Fibroblast of skin of back (primary cell): ENCODE measurements around the gene CA5B. TPM values are rescaled to one million over a fixed set of nuclear protein-coding genes. Genes with fewer than 3 reads are reported as not detected.
A peak's percentile ranks its signal among the peaks of the same experiment; 100 is the strongest.
"Not testable (repeated sequence)": the region's sequence is repeated elsewhere in the genome, so short reads cannot be mapped to it uniquely, and the experiment has no call there.

Experiments used
- DNase-seq: peaks from one replicate; pipeline ENCODE4 v3.0.0-alpha.2; 2013
- polyA plus RNA-seq, 2 experiments: library from polyadenylated mRNA; unstranded; fragments of 120-200 nt; gene quantifications; one replicate each; pipeline ENCODE4 v1.2.1, GENCODE V29; 2013; ENCODE audit not compliant: insufficient read length in 2 of 2

The CA5B gene
- 3.5 TPM for polyA plus RNA-seq (2013, experiment 1 of 2; ENCODE audit: insufficient read length)
- polyA plus RNA-seq (2013, experiment 2 of 2; ENCODE audit: insufficient read length), result 2.7 TPM

GRCh38 chrX:15737959-15738902 lies at the start of gene CA5B:
CA5B (plus strand) TSS chrX:15738270; CDS start chrX:15750024, 11,754 bp downstream.
- DNase-seq, result peak; percentile 71

DNA sequence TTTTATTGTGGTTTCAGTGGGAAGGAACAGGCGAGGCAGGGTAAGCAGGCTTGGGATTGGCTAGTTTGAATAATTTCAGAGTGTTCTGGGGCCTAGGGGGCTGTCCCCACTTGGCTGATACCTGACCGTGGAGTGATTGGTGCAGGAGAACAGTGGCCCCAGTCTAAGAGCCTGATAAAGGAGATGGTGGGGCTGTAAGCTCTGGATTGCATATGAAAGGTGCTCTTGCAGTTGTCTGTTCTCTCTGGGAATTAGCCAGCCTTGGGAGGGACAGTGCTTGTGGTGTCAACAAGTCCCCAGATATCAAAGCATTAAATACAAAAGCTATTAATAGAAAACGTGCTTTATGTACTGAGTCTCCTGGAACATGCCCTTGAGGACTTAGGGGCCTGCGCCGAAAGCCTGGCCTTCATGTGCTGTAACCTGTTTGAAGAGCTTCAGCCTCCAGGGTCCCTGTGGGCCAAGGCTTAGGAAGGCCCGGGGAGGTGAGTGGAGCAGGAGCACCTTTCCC lies 43.1 kb upstream of the CA5B start:
- no peak for DNase-seq

GRCh38 chrX:15696516-15696915 lies 41.6 kb upstream of the CA5B start:
- no peak for DNase-seq

DNA sequence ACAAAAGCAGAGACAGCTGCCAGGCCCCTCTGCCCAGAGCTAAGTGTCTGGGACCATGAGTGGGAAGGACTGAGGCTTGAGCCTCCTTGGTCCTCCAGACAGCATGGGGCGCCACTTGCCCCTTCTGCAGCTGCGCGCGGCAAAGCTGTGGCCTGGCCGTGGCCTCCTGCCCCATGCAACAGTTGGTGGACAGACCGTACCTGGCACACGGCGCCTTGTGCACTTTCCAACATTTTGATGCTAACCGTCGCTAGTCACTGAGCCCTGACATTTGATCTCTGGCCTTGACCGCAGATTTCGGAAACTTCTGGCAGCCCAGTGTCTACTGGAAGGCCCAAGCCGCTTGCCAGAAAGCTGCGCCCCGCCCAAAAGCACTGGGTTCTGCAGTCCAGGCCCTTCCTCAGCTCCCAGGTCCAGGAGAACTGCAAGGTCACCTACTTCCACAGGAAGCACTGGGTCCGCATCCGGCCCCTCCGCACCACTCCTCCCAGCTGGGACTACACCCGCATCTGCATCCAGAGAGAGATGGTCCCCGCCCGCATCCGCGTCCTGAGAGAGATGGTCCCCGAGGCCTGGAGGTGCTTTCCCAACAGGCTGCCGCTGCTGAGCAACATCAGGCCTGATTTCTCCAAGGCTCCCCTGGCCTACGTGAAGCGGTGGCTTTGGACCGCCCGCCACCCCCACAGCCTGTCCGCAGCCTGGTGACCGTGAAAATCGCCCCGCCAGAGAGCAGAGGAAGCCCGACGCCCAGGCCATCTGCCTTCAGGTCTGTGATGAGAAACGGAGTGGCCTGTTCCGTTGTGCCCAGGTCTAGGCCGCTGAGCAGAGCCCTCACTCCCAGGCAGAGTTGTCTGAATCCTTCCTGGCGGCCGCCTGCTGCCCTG lies 35.3 kb upstream of the CA5B start:
- DNase-seq, result no peak

DNA sequence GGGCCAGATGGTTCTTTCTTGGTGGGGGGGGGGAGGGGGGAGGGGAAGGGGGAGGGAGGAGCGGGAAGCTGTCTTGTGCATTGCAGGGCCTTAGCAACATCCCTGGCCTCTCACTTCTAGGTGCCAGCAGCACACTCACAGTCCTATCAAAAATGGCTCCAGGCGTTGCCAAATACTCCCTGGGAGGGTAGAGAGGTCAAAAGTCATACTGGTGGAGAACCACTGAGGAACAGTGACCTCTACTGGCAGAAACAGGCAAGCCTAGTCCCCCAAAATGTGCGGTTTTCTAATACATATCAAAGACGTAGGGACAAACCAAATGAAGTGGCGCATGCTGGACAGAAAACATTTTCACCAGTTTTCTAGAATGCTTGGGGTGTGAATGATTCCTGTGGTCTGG lies 34.3 kb upstream of the CA5B start:
- DNase-seq, result not testable (repeated sequence)

- DNase-seq, result not testable (repeated sequence)
Observed at GRCh38 chrX:15704273-15704672, 33.8 kb upstream of the CA5B start.

DNA sequence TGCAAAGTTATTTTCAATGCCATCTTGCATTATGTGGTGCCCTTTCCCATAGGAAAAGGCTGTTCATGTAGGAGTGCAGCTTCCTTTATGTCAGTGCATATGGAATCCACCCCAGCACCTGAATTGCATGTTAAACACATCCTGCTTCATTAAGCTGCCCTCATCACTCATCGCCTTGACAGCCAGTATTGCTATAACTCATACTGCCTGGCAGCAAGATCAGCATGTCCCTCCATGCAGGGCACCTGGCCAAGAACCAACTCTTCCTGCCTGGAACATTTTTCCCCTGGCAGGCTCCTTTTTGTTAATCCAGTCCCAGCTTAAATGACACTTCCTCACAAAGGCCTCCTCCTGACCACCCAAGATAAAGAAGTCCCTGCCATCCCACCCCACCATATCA lies 23.5 kb upstream of the CA5B start:
- no peak for DNase-seq

- DNase-seq, result no peak
Observed at GRCh38 chrX:15718283-15718970, 19.6 kb upstream of the CA5B start.

DNA sequence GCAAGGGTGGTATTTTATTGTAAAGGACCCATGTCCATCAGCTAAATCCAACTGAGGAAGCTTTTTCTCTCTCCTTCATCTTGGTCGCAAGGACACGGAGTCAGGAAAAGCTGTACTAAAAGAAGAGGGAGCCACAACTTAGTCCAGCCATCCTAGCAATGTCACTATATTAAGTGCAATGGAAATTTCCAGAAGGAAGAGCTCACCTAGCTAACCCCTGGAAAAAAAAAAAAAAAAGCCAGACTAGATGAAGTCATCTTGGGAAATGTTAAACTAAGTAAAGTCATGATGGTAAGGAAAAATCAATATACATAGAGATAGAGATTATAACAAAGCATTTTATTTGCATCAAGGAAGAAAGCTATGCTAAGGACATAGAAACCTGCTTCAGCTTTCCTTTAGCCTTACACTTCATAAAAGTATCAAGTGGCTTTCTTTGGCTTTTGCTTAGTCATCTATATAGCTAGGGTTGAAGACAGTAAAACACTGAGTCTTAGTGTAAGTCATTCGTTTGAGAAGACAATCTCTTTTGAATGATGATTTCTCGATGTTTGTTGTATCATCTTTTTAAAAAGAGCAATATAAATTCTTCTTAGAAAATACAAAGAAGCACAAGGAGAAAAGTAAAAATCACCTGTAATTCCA lies 18.6 kb upstream of the CA5B start:
- no peak for DNase-seq

GRCh38 chrX:15721911-15722310 lies 16.2 kb upstream of the CA5B start:
- no peak for DNase-seq

DNA sequence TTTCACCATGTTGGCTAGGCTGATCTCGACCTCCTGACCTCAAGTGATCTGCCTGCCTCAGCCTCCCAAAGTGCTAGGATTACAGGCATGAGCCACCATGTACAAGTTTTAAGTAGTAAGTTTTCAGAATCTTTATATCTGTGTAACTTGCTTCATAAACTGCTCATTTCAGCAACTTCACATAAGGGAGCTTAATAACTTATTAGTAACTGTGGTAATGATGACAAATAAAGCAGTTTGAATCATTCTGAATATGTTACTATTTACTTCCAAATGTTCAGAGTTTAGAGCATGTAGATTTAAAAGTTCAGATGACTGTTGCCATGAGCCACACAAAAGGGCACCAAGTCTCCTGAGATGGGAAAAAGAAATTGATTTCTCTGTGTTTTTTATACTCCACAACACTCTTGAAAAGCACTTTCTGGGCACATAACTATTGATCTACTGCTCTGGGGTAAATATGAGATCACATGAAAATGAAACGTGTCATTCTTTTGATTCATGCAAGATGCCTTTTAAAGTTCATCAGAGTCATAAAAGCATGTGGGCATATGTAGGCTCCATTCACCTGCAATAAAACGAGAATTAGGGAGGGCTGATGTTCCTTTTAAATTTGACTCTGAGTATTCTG lies 14.1 kb upstream of the CA5B start:
- DNase-seq, result no peak

DNA sequence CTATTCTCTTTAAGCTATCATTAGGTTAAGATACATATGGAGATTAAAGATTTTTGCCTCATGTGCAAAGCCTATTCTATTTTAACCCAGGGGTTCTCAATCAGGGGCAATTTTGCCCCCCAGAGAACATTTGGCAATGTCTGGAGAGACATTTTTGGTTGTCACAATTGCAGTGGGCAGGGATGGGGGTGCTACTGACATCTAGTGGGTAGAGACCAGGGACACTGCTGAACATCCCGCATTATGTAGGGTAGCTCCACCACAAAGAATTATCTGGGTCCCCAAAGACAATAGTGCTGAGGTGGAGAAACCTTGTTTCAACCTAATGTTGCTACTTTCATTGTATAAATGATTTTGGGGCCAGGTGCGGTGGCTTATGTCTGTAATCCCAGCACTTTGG lies 13.2 kb upstream of the CA5B start:
- DNase-seq, result no peak

- not testable (repeated sequence) for DNase-seq
Observed at GRCh38 chrX:15731368-15731767, 6.7 kb upstream of the CA5B start.

- no peak for DNase-seq
Observed at GRCh38 chrX:15737190-15737958, 696 bp upstream of the CA5B start.

DNA sequence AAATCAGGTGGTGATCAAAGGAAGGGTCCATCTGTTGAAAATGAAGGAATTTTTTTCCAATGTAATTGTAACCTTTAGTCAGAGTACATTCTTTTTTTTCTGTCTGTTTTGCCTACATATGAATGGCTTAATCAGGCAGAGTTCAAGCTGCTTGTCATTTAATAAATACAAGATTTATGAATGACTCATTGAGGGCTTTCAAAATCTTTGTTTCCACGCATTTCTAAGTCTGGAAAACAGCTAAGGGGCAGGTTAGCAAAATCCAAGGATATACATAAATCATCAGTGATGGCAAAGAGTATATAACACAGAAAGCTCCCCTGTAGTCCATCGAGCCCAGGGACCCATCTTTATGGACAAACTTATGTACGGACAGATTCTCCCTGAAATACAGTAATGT lies 1.8 kb downstream of the CA5B start:
- DNase-seq, result peak; percentile 5

DNA sequence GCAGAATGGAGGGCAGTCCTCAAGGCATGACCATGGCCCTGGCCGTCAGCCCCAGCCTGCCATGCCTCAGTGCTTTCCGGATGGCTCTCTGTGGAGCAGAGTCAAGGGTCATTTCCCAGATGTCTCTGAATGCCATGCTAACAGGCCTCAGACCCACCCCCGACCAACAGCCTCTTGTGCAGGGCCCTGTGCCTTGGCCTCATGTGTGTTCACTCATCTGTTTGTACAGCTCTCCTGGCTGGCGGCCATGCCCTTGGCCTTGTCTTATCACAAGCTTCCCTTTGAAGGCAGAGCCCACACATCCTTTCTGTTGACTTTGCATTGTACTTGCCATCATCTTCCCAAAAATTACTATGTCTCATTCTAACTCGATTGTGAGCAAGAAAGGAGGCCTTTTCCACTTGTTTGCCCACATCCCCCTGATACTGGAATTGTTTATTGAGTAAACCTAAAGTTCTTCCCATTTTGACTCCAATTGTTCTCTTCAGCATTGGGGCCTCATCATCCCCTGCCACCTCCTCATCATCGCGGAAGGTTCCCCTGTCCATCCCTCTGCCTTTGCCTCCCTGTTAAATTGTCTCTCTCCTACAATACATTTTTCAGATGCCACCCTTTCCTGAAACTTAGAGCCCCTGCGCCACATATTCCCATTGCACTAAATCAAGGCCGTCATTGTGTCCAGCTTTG lies 6.3 kb downstream of the CA5B start:
- DNase-seq, result no peak

DNA sequence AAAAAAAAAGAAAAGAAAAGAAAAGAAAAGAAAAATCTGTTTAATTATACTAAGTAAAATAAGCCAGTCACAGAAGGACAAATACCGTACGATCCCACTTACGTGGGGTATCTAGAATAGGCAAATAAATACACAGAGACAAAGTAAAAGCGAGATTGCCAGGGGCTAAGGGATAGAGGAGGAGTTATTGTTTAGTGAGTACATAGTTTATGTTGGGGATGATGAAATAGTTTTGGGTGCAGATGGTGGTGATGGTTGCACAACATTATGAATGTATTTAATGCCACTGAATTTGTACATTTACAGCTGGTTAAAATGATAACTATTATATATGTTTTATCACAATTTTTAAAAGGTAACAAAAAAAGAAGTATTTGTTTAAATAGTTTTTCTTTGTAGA lies 7.1 kb downstream of the CA5B start:
- DNase-seq, result no peak

GRCh38 chrX:15746651-15747050 lies 8.6 kb downstream of the CA5B start:
- not testable (repeated sequence) for DNase-seq

DNA sequence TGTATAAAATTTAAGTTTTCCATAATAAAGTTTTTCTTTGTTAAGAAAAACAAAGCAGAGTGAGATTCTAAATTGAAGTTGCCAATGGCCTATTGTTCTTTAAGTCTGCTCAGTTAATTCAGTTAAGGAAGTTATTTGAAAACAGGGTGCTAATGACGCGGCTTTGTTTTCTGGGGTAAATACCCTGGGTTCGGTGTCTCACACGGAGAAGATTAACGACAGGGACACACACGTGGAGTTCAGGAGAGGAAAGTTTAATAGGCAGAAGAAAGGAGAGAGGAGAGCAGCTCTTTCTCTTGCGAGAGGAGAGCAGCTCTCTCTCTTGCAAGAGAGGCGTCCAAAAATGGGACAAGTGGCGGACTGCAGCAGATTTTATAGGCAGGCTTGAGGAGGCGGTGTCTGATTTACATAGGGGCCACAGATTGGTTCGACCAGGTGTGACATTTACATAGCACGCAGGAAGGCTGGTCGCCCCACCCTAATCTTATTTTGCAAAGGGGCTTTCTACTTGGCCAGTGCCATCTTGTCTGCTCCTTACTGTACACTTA lies 9.6 kb downstream of the CA5B start:
- DNase-seq, result no peak

- DNase-seq, result no peak
Observed at GRCh38 chrX:15748841-15749240, 10.8 kb downstream of the CA5B start.
